H9 (cell line): ENCODE data around the gene KIAA1328. TPM values are rescaled to one million over a fixed set of nuclear protein-coding genes. Genes with fewer than 3 reads are reported as not detected.

Source experiments
- DNase-seq: peaks from one replicate; pipeline ENCODE4 v3.0.0-alpha.2; 2017
- H2AFZ ChIP-seq: one replicate; pipeline ENCODE4 v1.6.1; 2013; ENCODE audit warnings: mild to moderate bottlenecking, low read length, control low read depth, moderate library complexity
- H2AK5ac ChIP-seq: 2 replicates; pipeline ENCODE4 v1.6.1; 2013; ENCODE audit warnings: low read length, control low read depth, mixed read lengths; ENCODE audit not compliant: insufficient read length
- H2BK120ac ChIP-seq: one replicate; pipeline ENCODE4 v1.6.1; 2013; ENCODE audit warnings: low read depth, mild to moderate bottlenecking, low read length, control low read depth, inconsistent platforms; ENCODE audit not compliant: poor library complexity, severe bottlenecking
- H2BK12ac ChIP-seq: 2 replicates; pipeline ENCODE4 v1.6.1; 2013; ENCODE audit warnings: low read length, control low read depth, mixed read lengths, low read depth; ENCODE audit not compliant: insufficient read length
- H2BK15ac ChIP-seq: 2 replicates; pipeline ENCODE4 v1.6.1; 2013; ENCODE audit warnings: low read depth, low read length, control low read depth
- H2BK20ac ChIP-seq: one replicate; pipeline ENCODE4 v1.6.1; 2013; ENCODE audit warnings: low read depth, mild to moderate bottlenecking, low read length, control low read depth, inconsistent platforms; ENCODE audit not compliant: poor library complexity, severe bottlenecking
- H2BK5ac ChIP-seq: 2 replicates; pipeline ENCODE4 v1.6.1; 2013; ENCODE audit warnings: low read length, control low read depth, mixed read lengths; ENCODE audit not compliant: insufficient read length
- H3K14ac ChIP-seq: 2 replicates; pipeline ENCODE4 v1.6.1; 2013; ENCODE audit warnings: low read length, control low read depth; ENCODE audit not compliant: insufficient read depth
- H3K18ac ChIP-seq: 2 replicates; pipeline ENCODE4 v1.6.1; 2013; ENCODE audit warnings: low read depth, mild to moderate bottlenecking, mixed read lengths, low read length, control low read depth; ENCODE audit not compliant: insufficient read length
- H3K23ac ChIP-seq: 2 replicates; pipeline ENCODE4 v1.6.1; 2013; ENCODE audit warnings: low read length, control low read depth, mixed read lengths, low read depth; ENCODE audit not compliant: insufficient read length
- H3K23me2 ChIP-seq: 2 replicates; pipeline ENCODE4 v1.6.1; 2013; ENCODE audit warnings: low read depth, mild to moderate bottlenecking, mixed read lengths, low read length, control low read depth; ENCODE audit not compliant: insufficient read length, poor library complexity, severe bottlenecking
- H3K27ac ChIP-seq: 2 replicates; pipeline ENCODE4 v1.5.1; 2013; ENCODE audit warnings: low read length, control low read depth, mixed read lengths, low read depth; ENCODE audit not compliant: insufficient read length
- H3K27me3 ChIP-seq: 2 replicates; pipeline ENCODE4 v1.6.1; 2013; ENCODE audit warnings: low read length, control low read depth, inconsistent platforms; ENCODE audit not compliant: insufficient read depth
- H3K4ac ChIP-seq: 2 replicates; pipeline ENCODE4 v1.6.1; 2013; ENCODE audit warnings: low read depth, mild to moderate bottlenecking, control low read depth, inconsistent platforms, low read length, moderate library complexity
- H3K4me1 ChIP-seq: 2 replicates; pipeline ENCODE4 v1.6.1; 2013; ENCODE audit warnings: low read length, control low read depth, inconsistent platforms; ENCODE audit not compliant: insufficient read depth
- H3K4me2 ChIP-seq: 2 replicates; pipeline ENCODE4 v1.6.1; 2013; ENCODE audit warnings: low read length, control low read depth, mixed read lengths; ENCODE audit not compliant: insufficient read length, insufficient read depth
- H3K56ac ChIP-seq: 2 replicates; pipeline ENCODE4 v1.6.1; 2013; ENCODE audit warnings: low read depth, mild to moderate bottlenecking, mixed read lengths, low read length, control low read depth; ENCODE audit not compliant: insufficient read length
- H3K79me1 ChIP-seq: 2 replicates; pipeline ENCODE4 v1.6.1; 2013; ENCODE audit warnings: low read depth, mild to moderate bottlenecking, moderate library complexity, low read length, control low read depth, inconsistent platforms; ENCODE audit not compliant: insufficient read depth, poor library complexity, severe bottlenecking
- H3K79me2 ChIP-seq: 2 replicates; pipeline ENCODE4 v1.6.1; 2013; ENCODE audit warnings: low read length, control low read depth, inconsistent platforms; ENCODE audit not compliant: insufficient read depth
- H3K9ac ChIP-seq: 2 replicates; pipeline ENCODE4 v1.6.1; 2013; ENCODE audit warnings: low read length, control low read depth, mixed read lengths; ENCODE audit not compliant: insufficient read length; ENCODE audit errors: extremely low read depth
- H3K9me3 ChIP-seq: one replicate; pipeline ENCODE4 v1.6.1; 2013; ENCODE audit warnings: low read depth, low read length, inconsistent platforms; ENCODE audit not compliant: control insufficient read depth
- H3T11ph ChIP-seq: one replicate; pipeline ENCODE4 v1.6.1; 2013; ENCODE audit warnings: mild to moderate bottlenecking, low read length, control low read depth, inconsistent platforms
- H4K20me1 ChIP-seq: one replicate; pipeline ENCODE4 v1.6.1; 2013; ENCODE audit not compliant: control insufficient read depth, insufficient read length, insufficient read depth
- H4K5ac ChIP-seq: 2 replicates; pipeline ENCODE4 v1.6.1; 2013; ENCODE audit warnings: low read depth, mild to moderate bottlenecking, mixed read lengths, low read length, control low read depth; ENCODE audit not compliant: insufficient read length
- H4K8ac ChIP-seq: replicated peaks from 2 replicates; pipeline ENCODE4 v1.6.1; 2013; ENCODE audit warnings: low read length, control low read depth, mixed read lengths, low read depth; ENCODE audit not compliant: insufficient read length
- H4K91ac ChIP-seq: 2 replicates; pipeline ENCODE4 v1.6.1; 2013; ENCODE audit warnings: low read depth, mild to moderate bottlenecking, moderate library complexity, mixed read lengths, low read length, control low read depth; ENCODE audit not compliant: insufficient read length
- H3K27ac Mint-ChIP-seq, 3 experiments: 2 replicates in 2 of 3; 3 replicates in 1 of 3; pipeline ENCODE4 v1.8.0; 2020 to 2021; ENCODE audit warnings: mixed read lengths in 3 of 3, mild to moderate bottlenecking in 1 of 3, moderate library complexity in 1 of 3
- H3K27me3 Mint-ChIP-seq: 2 replicates; pipeline ENCODE4 v1.8.0; 2021; ENCODE audit warnings: low read depth, mild to moderate bottlenecking, moderate library complexity, mixed read lengths
- H3K36me3 Mint-ChIP-seq, 3 experiments: 2 replicates in 2 of 3; 3 replicates in 1 of 3; pipeline ENCODE4 v1.8.0; 2020 to 2021; ENCODE audit warnings: low read depth in 3 of 3, mixed read lengths in 3 of 3; ENCODE audit not compliant: insufficient read depth in 1 of 3
- H3K4me1 Mint-ChIP-seq, 2 experiments: 2 replicates each; pipeline ENCODE4 v1.8.0; 2020; ENCODE audit warnings: mixed read lengths in 2 of 2
- H3K4me3 Mint-ChIP-seq, 2 experiments: 2 replicates in 1 of 2; 3 replicates in 1 of 2; pipeline ENCODE4 v1.8.0; 2020 to 2021; ENCODE audit warnings: mild to moderate bottlenecking in 2 of 2, mixed read lengths in 2 of 2, moderate library complexity in 1 of 2
- H3K9me3 Mint-ChIP-seq, 2 experiments: 2 replicates in 1 of 2; 3 replicates in 1 of 2; pipeline ENCODE4 v1.8.0; 2020; ENCODE audit warnings: mild to moderate bottlenecking in 2 of 2, mixed read lengths in 2 of 2, moderate library complexity in 1 of 2
- WGBS: extraction: QIAGEN DNeasy Blood & Tissue Kit; methylation state at CpG from one replicate; pipeline ENCODE4 v1.1.7; 2013; ENCODE audit warnings: missing lambda C conversion rate, low lambda C conversion rate, mixed read lengths; ENCODE audit not compliant: insufficient read length; ENCODE audit errors: extremely low coverage; 5-methylcytosine and 5-hydroxymethylcytosine counted together
- total RNA-seq: library from RNA; stranded (reverse); gene quantifications from 2 replicates; pipeline ENCODE4 v1.2.1, GENCODE V29; 2021
- TF ChIP-seq, protein P1 (sequence below): fragments of 200-600 bp; sonication (generic); conservative IDR thresholded peaks from 3 replicates; pipeline ENCODE4 v1.8.0; 2021; ENCODE audit warnings: antibody characterized with exemption, mild to moderate bottlenecking

Gene KIAA1328
- total RNA-seq, 1 experiment from 2014 or later = 4.9 TPM

DNA sequence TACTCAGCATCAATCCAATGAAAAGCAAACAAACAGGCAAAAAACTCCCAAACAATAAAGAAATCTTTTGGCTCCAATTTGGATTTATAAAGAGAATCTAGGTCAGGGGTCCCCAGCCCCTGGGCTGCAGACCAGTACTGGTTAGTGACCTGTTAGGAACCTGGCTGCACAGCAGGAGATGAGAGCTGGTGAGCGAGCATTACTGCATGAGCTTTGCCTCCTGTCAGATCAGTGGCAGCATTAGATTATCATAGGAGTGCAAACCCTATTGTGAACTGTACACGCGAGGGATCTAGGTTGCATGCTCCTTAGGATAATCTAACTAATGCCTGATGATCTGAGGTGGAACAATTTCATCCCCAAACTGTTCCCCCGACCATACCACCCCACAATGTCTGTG lies 102.2 kb downstream of the KIAA1328 start:
- H3K4ac ChIP-seq = no peak overlapping the region
- H3K4me1 ChIP-seq = no peaks in the 10 kb centered on the region; the same call in 1 of the 2 replicates
- no peak overlapping the region for H3K18ac ChIP-seq
- H3K9me3 Mint-ChIP-seq = peaks cover 0 to under 1% of the 10 kb centered on the region in 2 experiments; a peak in 2 of 5 replicates
- H3K56ac ChIP-seq = no peak overlapping the region
- H2AK5ac ChIP-seq = no peak overlapping the region
- no peaks in the 10 kb centered on the region for H3K27me3 ChIP-seq
- H3K9me3 ChIP-seq = no peaks in the 10 kb centered on the region
- no peaks in the 10 kb centered on the region for H4K20me1 ChIP-seq
- H3K4me2 ChIP-seq = no peak overlapping the region
- DNase-seq = no peak
- no peak overlapping the region for H3K9ac ChIP-seq
- WGBS = no CpG with 5 or more reads among the region's 4 CpGs
- H2BK15ac ChIP-seq = no peak overlapping the region
- no peaks in the 10 kb centered on the region; the same call in 1 of the 2 replicates for H3K79me2 ChIP-seq
- H3K4me3 Mint-ChIP-seq = no peak overlapping the region
- no peak overlapping the region for H4K8ac ChIP-seq
- no peak overlapping the region for H3T11ph ChIP-seq
- no peaks in the 10 kb centered on the region for H3K23me2 ChIP-seq
- no peak overlapping the region for H3K27ac ChIP-seq
- no peak overlapping the region for H2BK5ac ChIP-seq
- H4K91ac ChIP-seq = no peak overlapping the region
- no peaks in the 10 kb centered on the region for H3K27me3 Mint-ChIP-seq
- TF ChIP-seq, protein P1, sequence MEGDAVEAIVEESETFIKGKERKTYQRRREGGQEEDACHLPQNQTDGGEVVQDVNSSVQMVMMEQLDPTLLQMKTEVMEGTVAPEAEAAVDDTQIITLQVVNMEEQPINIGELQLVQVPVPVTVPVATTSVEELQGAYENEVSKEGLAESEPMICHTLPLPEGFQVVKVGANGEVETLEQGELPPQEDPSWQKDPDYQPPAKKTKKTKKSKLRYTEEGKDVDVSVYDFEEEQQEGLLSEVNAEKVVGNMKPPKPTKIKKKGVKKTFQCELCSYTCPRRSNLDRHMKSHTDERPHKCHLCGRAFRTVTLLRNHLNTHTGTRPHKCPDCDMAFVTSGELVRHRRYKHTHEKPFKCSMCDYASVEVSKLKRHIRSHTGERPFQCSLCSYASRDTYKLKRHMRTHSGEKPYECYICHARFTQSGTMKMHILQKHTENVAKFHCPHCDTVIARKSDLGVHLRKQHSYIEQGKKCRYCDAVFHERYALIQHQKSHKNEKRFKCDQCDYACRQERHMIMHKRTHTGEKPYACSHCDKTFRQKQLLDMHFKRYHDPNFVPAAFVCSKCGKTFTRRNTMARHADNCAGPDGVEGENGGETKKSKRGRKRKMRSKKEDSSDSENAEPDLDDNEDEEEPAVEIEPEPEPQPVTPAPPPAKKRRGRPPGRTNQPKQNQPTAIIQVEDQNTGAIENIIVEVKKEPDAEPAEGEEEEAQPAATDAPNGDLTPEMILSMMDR = no peak
- H2BK20ac ChIP-seq = no peak overlapping the region
- no peaks in the 10 kb centered on the region for H3K79me1 ChIP-seq
- no peak overlapping the region for H4K5ac ChIP-seq
- no peak overlapping the region for H2AFZ ChIP-seq
- no peak overlapping the region for H3K14ac ChIP-seq
- H2BK120ac ChIP-seq = no peak overlapping the region
- H3K27ac Mint-ChIP-seq = no peak overlapping the region
- peaks cover 0 to 2% (median 0%) of the 10 kb centered on the region in 3 experiments; a peak in 3 of 7 replicates for H3K36me3 Mint-ChIP-seq
- H3K23ac ChIP-seq = no peak overlapping the region
- H2BK12ac ChIP-seq = no peak overlapping the region
- H3K4me1 Mint-ChIP-seq = peaks cover 0 to 11% of the 10 kb centered on the region in 2 experiments; a peak in 2 of 4 replicates
